Measurements from ENCODE around the gene COL11A2.
A peak's percentile ranks its signal among the peaks of the same experiment; 100 is the strongest.
"Not testable (repeated sequence)": the region's sequence is repeated elsewhere in the genome, so short reads cannot be mapped to it uniquely, and the experiment has no call there.

The COL11A2 gene

GRCh38 chr6:33192105-33192646, at the start of gene COL11A2:
Gene COL11A2, minus strand, starts transcription at chr6:33192467. Its CDS starts 227 bp downstream, at chr6:33192240.
- no peak for DNase-seq (ENCODE audit: low spot score)

- DNase-seq (ENCODE audit: low spot score): no peak
Observed at GRCh38 chr6:33241968-33242367, 49.7 kb upstream of the COL11A2 start.

GRCh38 chr6:33237741-33238140, 45.5 kb upstream of the COL11A2 start:
- no peak for DNase-seq (ENCODE audit: low spot score)

- no peak for DNase-seq (ENCODE audit: low spot score)
Observed at GRCh38 chr6:33236852-33237251, 44.6 kb upstream of the COL11A2 start.

- no peak for DNase-seq (ENCODE audit: low spot score)
Observed at GRCh38 chr6:33236328-33236727, 44.1 kb upstream of the COL11A2 start.

- no peak for DNase-seq (ENCODE audit: low spot score)
Observed at GRCh38 chr6:33235221-33235634, 43.0 kb upstream of the COL11A2 start.

GRCh38 chr6:33226503-33227120, 34.3 kb upstream of the COL11A2 start:
- DNase-seq (ENCODE audit: low spot score): not testable (repeated sequence)

- no peak for DNase-seq (ENCODE audit: low spot score)
Observed at GRCh38 chr6:33217681-33218080, 25.4 kb upstream of the COL11A2 start.

- no peak for DNase-seq (ENCODE audit: low spot score)
Observed at GRCh38 chr6:33217246-33217645, 25.0 kb upstream of the COL11A2 start.

- DNase-seq (ENCODE audit: low spot score): no peak
Observed at GRCh38 chr6:33216117-33216649, 23.9 kb upstream of the COL11A2 start.

GRCh38 chr6:33215271-33216116, 23.2 kb upstream of the COL11A2 start:
- DNase-seq (ENCODE audit: low spot score): no peak

- no peak for DNase-seq (ENCODE audit: low spot score)
Observed at GRCh38 chr6:33213989-33214335, 21.7 kb upstream of the COL11A2 start.

- no peak for DNase-seq (ENCODE audit: low spot score)
Observed at GRCh38 chr6:33213166-33213988, 21.1 kb upstream of the COL11A2 start.

- no peak for DNase-seq (ENCODE audit: low spot score)
Observed at GRCh38 chr6:33212857-33213165, 20.5 kb upstream of the COL11A2 start.

GRCh38 chr6:33211666-33212422, 19.6 kb upstream of the COL11A2 start:
- DNase-seq (ENCODE audit: low spot score): no peak

- no peak for DNase-seq (ENCODE audit: low spot score)
Observed at GRCh38 chr6:33211136-33211535, 18.9 kb upstream of the COL11A2 start.

GRCh38 chr6:33209856-33210255, 17.6 kb upstream of the COL11A2 start:
- DNase-seq (ENCODE audit: low spot score): no peak

- peak; percentile 86 for DNase-seq (ENCODE audit: low spot score)
Observed at GRCh38 chr6:33208091-33208967, 16.1 kb upstream of the COL11A2 start, which contains the start of gene RING1. Gene RING1, plus strand, starts transcription at chr6:33208500. Its CDS starts 323 bp downstream, at chr6:33208823.

- DNase-seq (ENCODE audit: low spot score): no peak
Observed at GRCh38 chr6:33207552-33208090, 15.4 kb upstream of the COL11A2 start.
